ENCODE data around the gene LINGO3.

Gene LINGO3, protein sequence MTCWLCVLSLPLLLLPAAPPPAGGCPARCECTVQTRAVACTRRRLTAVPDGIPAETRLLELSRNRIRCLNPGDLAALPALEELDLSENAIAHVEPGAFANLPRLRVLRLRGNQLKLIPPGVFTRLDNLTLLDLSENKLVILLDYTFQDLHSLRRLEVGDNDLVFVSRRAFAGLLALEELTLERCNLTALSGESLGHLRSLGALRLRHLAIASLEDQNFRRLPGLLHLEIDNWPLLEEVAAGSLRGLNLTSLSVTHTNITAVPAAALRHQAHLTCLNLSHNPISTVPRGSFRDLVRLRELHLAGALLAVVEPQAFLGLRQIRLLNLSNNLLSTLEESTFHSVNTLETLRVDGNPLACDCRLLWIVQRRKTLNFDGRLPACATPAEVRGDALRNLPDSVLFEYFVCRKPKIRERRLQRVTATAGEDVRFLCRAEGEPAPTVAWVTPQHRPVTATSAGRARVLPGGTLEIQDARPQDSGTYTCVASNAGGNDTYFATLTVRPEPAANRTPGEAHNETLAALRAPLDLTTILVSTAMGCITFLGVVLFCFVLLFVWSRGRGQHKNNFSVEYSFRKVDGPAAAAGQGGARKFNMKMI

DNA sequence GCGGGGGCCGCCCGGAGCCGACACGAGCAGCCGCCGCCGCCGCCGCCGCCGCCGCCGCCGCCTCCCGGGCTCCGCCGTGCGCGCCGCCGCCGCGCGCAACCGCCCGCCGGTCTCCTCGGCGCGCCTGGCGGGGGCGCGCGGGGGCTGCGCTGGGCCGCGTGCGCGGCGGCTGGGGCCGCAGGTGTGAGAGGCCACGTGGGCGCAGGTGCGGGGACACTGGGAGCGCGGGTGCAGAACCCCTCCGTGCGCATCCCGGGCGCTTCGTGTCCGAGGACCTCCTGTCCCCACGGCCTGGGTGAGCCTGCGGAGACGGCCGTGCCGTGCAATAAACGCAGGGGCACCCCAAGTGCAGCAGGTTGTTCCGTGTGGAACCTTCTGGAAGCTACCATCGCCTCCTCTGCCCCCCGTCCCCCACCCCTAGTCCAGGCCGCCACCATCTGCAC is at the start of gene LINGO3:
Gene LINGO3, minus strand, starts transcription at position 41 of the 443 bp plus-strand sequence. CDS start 16,378 bp downstream, outside the sequence.
- TF ChIP-seq, protein P1, sequence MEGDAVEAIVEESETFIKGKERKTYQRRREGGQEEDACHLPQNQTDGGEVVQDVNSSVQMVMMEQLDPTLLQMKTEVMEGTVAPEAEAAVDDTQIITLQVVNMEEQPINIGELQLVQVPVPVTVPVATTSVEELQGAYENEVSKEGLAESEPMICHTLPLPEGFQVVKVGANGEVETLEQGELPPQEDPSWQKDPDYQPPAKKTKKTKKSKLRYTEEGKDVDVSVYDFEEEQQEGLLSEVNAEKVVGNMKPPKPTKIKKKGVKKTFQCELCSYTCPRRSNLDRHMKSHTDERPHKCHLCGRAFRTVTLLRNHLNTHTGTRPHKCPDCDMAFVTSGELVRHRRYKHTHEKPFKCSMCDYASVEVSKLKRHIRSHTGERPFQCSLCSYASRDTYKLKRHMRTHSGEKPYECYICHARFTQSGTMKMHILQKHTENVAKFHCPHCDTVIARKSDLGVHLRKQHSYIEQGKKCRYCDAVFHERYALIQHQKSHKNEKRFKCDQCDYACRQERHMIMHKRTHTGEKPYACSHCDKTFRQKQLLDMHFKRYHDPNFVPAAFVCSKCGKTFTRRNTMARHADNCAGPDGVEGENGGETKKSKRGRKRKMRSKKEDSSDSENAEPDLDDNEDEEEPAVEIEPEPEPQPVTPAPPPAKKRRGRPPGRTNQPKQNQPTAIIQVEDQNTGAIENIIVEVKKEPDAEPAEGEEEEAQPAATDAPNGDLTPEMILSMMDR (conservative IDR thresholded peaks at IDR 0.05; ENCODE audit: low read depth, low read length) = no peak
- H3K4me3 ChIP-seq (ENCODE audit: low read depth, low read length) = peak within 1 kb of the TSS; percentile 20
- DNase-seq (ENCODE audit: low read depth) = no peak

DNA sequence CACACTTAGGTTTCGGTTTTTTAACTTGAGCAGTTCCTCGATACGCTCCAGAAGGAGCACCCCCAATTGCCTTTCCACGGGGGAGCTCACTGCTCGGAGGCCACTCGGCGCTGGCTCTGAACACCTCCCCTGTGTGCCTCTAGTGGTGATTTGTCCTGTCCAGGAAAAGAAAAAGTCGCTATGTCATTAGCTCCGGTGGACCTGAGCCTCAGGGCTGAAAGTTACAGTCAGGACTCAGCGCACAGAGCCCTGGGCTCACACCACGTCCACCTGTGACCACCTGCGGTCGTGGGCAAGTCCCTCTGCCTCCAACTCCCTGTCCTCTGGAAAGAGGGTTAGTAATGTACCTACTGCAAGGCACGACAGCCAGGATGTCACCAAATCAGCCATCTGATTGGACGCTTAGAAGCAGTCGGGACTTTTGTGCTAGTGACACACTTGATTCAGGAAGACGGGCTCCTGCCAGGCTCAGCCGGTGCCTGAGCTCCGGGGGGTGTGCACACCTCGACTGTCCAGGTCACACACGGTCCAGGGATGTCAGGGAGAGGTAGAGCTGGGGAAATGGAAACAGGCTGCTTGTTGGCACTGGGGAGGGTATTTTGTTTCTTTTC is 48.2 kb upstream of the LINGO3 start:
- TF ChIP-seq, protein P1 (conservative IDR thresholded peaks at IDR 0.05; ENCODE audit: low read depth, low read length) = no peak
- DNase-seq (ENCODE audit: low read depth) = no peak
- H3K4me3 ChIP-seq (ENCODE audit: low read depth, low read length) = no peak overlapping the region

DNA sequence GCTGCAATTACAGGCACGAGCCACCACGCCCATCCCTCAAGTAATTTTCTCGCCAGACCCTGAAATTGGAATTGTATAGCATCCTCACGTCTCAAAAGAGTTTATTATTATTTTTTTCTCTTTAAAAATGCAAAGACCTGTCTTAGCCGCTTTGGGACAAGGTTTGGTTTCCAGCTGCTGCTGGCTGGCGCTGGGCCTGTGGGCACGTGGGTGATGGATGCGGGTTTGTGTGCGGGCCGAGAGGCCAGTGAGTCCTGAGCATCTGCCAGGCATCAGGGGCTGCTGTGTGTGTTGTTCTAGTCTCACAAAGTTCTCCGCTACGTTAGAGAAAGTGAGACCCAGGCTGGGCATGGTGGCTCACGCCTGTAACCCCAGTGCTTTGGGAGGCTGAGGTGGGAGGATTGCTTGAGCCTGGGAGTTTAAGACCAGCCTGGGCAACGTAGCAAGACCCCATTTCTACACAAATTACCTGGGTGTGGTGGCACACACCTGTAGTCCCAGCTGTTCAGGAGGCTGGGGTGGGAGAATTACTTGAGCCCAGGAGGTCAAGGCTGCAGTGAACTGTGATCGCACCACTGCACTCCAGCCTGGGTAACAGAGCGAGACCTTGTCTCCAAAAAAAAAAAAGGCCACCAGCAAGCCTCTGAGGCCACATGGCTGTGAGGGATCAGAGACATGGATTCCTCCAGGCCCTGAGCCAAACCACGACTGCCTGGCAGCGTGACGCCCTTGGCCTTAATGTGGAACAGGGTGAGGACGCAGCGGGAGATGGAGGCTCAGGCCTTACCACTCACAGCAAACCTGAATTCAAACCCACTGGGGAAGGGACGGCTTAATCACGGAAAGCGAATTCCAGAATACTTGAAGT is 47.4 kb upstream of the LINGO3 start:
- TF ChIP-seq, protein P1 (conservative IDR thresholded peaks at IDR 0.05; ENCODE audit: low read depth, low read length) = no peak
- no peak for DNase-seq (ENCODE audit: low read depth)
- no peak overlapping the region for H3K4me3 ChIP-seq (ENCODE audit: low read depth, low read length)

DNA sequence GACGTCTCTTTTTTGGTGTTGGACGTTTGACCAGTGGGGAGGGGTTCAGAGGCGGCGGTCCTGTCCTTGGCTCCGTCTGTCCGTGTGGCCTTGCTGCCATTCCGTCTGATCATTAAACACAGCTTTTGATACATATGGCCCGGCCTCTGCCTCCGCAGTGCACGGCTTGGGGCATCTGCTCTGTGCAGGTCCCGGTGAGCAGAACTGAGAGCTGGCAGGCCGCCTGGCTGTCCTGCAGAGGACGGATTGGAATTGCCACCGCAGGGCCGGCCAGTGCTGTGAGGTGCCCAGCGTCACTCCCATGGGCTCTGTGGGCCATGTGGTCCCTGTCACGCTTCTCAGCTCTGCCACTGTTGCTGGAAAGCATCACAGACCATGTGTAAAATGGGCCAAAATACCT is 46.7 kb upstream of the LINGO3 start:
- no peak for DNase-seq (ENCODE audit: low read depth)
- TF ChIP-seq, protein P1 (conservative IDR thresholded peaks at IDR 0.05; ENCODE audit: low read depth, low read length) = no peak
- no peak overlapping the region for H3K4me3 ChIP-seq (ENCODE audit: low read depth, low read length)

DNA sequence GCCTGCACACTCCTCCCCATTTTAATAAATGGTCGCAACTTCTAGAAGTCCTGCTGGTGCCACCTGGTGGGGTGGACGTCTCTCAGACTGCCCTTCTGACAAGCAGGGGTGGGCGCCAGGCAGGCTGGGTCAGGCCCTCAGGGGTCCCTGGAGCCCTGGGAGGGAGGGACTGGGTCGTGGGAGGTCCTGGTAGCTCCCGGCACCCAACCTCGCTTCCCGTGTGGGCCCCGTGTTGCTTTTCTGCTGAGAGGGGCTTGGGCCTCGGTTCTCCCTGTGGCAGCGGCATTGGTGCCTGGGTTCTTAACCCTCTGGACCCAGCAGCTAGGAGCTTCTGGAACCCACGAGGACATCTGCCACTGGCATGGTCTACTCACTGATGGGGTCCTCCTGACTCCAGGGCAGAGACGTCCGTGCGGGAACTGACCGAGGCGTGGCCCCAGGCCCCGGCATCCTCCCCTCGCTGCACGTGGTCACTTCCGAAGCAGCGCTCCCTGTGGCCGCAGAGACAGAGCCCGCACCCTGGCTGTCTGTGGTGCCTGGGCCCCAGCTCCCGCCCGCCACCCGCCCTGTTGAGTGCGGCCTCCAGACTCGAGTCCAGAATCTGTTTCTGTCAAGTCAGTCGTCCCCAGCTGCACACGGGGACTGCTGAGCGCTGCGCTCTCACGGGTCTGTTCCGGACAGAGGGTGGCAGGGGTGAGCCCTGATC is 46.1 kb upstream of the LINGO3 start:
- no peak for DNase-seq (ENCODE audit: low read depth)
- TF ChIP-seq, protein P1 (conservative IDR thresholded peaks at IDR 0.05; ENCODE audit: low read depth, low read length) = no peak
- no peak overlapping the region for H3K4me3 ChIP-seq (ENCODE audit: low read depth, low read length)
